ENCODE measurements around the gene AWAT2.

The AWAT2 gene

DNA sequence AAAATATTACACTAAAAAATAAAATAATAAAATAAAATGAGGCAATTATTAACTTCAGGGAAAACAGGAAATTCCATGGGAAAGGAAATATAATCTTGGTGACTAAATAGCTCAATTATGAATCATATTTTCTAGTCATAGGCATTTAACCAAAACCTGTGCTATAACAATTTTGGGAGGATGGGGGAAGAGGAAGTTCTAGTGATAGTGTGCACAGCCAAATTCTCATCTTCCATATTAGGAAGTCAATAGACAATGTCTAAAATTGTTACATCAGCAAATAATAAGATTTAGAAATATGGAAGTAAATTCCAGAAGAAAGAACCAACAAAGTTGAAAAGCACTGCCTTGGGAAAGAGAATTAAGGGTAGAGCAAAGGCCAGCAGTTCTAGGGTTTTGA, 2.8 kb downstream of the AWAT2 start:
- Histone ChIP-seq H3K36me3 (replicated peaks; ENCODE audit: low read depth, low read length) (no peaks in the 10 kb centered on the region), H3K27me3 (ENCODE audit: low read depth, low read length) (no peaks in the 10 kb centered on the region), H3K4me1 (ENCODE audit: low read length) (no peaks in the 10 kb centered on the region), H2AFZ (ENCODE audit: low read depth, low read length) (no peak overlapping the region), H3K9me3 (ENCODE audit: insufficient read depth, low read length) (no peaks in the 10 kb centered on the region), H3K9ac (ENCODE audit: low read length) (no peak overlapping the region), H4K20me1 (ENCODE audit: insufficient read depth, low read length) (no peaks in the 10 kb centered on the region), H3K27ac (ENCODE audit: low read length) (no peak overlapping the region), H3K4me3 (ENCODE audit: low read length) (no peak overlapping the region), H3K4me2 (ENCODE audit: low read length) (no peak overlapping the region), H3K79me2 (ENCODE audit: low read length) (no peaks in the 10 kb centered on the region)
- TF ChIP-seq, protein P1, sequence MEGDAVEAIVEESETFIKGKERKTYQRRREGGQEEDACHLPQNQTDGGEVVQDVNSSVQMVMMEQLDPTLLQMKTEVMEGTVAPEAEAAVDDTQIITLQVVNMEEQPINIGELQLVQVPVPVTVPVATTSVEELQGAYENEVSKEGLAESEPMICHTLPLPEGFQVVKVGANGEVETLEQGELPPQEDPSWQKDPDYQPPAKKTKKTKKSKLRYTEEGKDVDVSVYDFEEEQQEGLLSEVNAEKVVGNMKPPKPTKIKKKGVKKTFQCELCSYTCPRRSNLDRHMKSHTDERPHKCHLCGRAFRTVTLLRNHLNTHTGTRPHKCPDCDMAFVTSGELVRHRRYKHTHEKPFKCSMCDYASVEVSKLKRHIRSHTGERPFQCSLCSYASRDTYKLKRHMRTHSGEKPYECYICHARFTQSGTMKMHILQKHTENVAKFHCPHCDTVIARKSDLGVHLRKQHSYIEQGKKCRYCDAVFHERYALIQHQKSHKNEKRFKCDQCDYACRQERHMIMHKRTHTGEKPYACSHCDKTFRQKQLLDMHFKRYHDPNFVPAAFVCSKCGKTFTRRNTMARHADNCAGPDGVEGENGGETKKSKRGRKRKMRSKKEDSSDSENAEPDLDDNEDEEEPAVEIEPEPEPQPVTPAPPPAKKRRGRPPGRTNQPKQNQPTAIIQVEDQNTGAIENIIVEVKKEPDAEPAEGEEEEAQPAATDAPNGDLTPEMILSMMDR (IDR thresholded peaks at IDR 0.05; ENCODE audit: low read depth, low read length) = no peak

DNA sequence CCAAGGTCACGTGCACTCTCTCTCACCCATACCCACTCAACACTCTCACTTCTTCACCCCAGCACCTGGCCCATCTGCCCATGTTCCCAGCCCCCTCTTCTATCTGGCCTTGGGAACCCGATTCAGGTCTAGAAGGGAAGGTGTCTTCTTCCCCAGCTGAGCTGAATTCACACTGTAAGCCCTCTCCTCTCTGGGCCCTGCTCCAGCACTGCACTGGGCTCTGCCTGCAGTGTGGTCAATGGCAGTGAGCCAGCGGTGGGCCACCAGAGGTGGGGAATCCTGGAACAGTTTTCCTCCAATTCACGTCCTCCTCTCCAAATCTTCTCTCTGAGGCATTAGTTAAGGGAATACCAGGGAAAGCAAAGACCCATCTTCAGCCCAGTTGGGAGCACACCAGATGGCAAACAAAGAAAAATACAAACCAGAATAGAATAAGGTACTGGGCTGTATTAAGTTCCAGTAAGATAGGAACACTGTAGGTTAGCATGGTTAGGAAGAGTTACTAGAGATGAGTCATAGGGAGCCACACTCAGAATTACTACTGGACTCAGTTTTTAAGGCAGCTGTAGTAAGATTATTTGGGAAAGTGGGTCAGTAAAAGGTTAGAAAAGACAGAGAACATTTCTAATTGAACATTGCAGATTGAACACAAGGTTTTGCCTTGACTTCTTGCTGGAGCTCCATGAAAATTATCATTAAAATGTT, 5.0 kb downstream of the AWAT2 start:
- Histone ChIP-seq H3K9me3 (ENCODE audit: insufficient read depth, low read length) (no peaks in the 10 kb centered on the region), H3K79me2 (ENCODE audit: low read length) (no peaks in the 10 kb centered on the region), H3K4me3 (ENCODE audit: low read length) (no peak overlapping the region), H3K27me3 (ENCODE audit: low read depth, low read length) (no peaks in the 10 kb centered on the region), H3K4me2 (ENCODE audit: low read length) (no peak overlapping the region), H3K27ac (ENCODE audit: low read length) (no peak overlapping the region), H2AFZ (ENCODE audit: low read depth, low read length) (no peak overlapping the region), H3K9ac (ENCODE audit: low read length) (no peak overlapping the region), H3K36me3 (replicated peaks; ENCODE audit: low read depth, low read length) (no peaks in the 10 kb centered on the region), H4K20me1 (ENCODE audit: insufficient read depth, low read length) (no peaks in the 10 kb centered on the region), H3K4me1 (ENCODE audit: low read length) (no peaks in the 10 kb centered on the region)
- TF ChIP-seq, protein P1 (IDR thresholded peaks at IDR 0.05; ENCODE audit: low read depth, low read length) = no peak
- no peak for TF ChIP-seq EZH2phosphoT487 (IDR thresholded peaks at IDR 0.05; ENCODE audit: low read depth)

DNA sequence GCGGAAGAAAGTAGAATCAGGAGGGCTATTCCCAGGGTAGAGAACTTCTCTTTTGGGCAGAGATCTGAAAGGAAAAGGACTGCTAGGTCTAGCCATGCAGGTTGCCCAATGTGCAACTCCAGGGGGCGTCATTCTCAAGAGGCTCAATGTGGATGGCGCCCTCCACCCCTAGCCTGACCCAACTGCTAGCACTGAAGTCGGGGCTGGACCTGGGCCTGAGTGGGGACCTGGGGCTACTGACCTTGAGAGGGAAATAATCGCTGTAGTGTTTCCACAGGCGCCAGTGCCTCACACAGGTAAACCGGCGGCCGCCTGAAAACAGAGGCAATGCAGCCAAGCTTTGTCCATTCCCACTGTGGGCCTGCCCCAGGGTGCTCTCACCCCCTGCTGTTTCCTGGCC, 6.1 kb downstream of the AWAT2 start:
- Histone ChIP-seq H3K4me3 (ENCODE audit: low read length) (no peak overlapping the region), H3K4me1 (ENCODE audit: low read length) (no peaks in the 10 kb centered on the region), H3K79me2 (ENCODE audit: low read length) (no peaks in the 10 kb centered on the region), H2AFZ (ENCODE audit: low read depth, low read length) (no peak overlapping the region), H3K9me3 (ENCODE audit: insufficient read depth, low read length) (no peaks in the 10 kb centered on the region), H3K27ac (ENCODE audit: low read length) (no peak overlapping the region), H3K27me3 (ENCODE audit: low read depth, low read length) (no peaks in the 10 kb centered on the region), H4K20me1 (ENCODE audit: insufficient read depth, low read length) (no peaks in the 10 kb centered on the region), H3K9ac (ENCODE audit: low read length) (no peak overlapping the region), H3K36me3 (replicated peaks; ENCODE audit: low read depth, low read length) (no peaks in the 10 kb centered on the region), H3K4me2 (ENCODE audit: low read length) (no peak overlapping the region)
- TF ChIP-seq, protein P1 (IDR thresholded peaks at IDR 0.05; ENCODE audit: low read depth, low read length) = no peak
- no peak for TF ChIP-seq EZH2phosphoT487 (IDR thresholded peaks at IDR 0.05; ENCODE audit: low read depth)

DNA sequence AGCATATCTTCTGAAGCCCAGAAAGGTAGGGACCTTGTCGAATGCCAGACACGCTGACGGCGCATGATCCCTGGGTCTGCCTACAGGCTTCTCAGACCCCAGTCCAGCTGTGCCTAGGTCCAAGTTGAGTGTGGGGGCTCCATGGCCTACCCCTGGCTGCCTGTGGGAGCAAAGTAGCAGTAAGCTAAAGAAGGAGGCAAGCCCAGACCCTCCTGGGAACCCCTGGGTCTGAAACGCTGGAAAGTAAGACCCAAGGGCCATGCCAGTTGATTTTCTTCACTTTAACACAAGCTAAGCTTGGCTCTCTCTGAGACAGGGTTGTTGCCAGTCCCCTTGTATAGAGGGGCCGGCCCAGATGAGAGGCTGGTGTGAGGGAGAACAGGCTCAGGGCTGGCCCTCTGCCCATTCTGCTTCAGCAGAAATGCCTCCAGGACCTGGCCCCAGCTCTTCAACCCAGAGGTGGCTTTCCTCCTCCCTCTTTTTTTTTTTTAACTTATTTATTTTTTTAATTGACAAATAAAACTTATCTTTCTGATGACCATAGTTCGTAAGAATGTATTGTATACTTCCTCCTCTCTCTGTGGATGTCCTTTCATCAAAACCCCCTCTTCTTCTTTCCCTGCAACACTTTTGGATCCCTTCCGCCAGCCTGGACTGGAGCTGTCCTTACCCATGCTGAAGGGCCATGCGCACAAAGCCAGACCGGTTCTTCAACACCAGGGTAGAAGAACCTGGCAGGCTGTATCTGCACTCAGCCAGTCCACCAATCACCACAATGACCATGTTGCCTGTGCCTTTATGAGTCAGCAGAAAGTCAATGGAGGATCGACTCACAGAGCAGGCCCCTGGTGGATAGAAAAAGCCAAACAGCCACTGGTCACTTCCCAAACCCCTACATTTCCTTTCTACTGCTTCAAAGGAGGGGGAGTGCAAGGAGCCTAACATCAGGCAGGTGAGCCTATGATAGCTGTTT, 7.1 kb downstream of the AWAT2 start:
- no peaks in the 10 kb centered on the region for H3K79me2 ChIP-seq (ENCODE audit: low read length)
- no peaks in the 10 kb centered on the region for H4K20me1 ChIP-seq (ENCODE audit: insufficient read depth, low read length)
- no peaks in the 10 kb centered on the region for H3K4me1 ChIP-seq (ENCODE audit: low read length)
- no peaks in the 10 kb centered on the region for H3K36me3 ChIP-seq (replicated peaks; ENCODE audit: low read depth, low read length)
- H3K4me3 ChIP-seq (ENCODE audit: low read length) = no peak overlapping the region
- H3K9me3 ChIP-seq (ENCODE audit: insufficient read depth, low read length) = no peaks in the 10 kb centered on the region
- H3K27ac ChIP-seq (ENCODE audit: low read length) = no peak overlapping the region
- no peaks in the 10 kb centered on the region for H3K27me3 ChIP-seq (ENCODE audit: low read depth, low read length)
- H3K4me2 ChIP-seq (ENCODE audit: low read length) = no peak overlapping the region
- no peak for TF ChIP-seq EZH2phosphoT487 (IDR thresholded peaks at IDR 0.05; ENCODE audit: low read depth)
- TF ChIP-seq, protein P1 (IDR thresholded peaks at IDR 0.05; ENCODE audit: low read depth, low read length) = no peak
- no peak overlapping the region for H2AFZ ChIP-seq (ENCODE audit: low read depth, low read length)
- H3K9ac ChIP-seq (ENCODE audit: low read length) = no peak overlapping the region

Measured in OCI-LY3 (cell line).